ENCODE results near the gene EFCAB8. TPM values are rescaled to one million over a fixed set of nuclear protein-coding genes. Genes with fewer than 3 reads are reported as not detected.

EFCAB8 gene
- total RNA-seq, 1 donor from 2014 or later: not detected

GRCh38 chr20:32979201-32979998 is 120.7 kb downstream of the EFCAB8 start:
- intact Hi-C loops (cut with DNase I): no loop called here
- DNase-seq (ENCODE audit: low spot score): peak; percentile 67

DNA sequence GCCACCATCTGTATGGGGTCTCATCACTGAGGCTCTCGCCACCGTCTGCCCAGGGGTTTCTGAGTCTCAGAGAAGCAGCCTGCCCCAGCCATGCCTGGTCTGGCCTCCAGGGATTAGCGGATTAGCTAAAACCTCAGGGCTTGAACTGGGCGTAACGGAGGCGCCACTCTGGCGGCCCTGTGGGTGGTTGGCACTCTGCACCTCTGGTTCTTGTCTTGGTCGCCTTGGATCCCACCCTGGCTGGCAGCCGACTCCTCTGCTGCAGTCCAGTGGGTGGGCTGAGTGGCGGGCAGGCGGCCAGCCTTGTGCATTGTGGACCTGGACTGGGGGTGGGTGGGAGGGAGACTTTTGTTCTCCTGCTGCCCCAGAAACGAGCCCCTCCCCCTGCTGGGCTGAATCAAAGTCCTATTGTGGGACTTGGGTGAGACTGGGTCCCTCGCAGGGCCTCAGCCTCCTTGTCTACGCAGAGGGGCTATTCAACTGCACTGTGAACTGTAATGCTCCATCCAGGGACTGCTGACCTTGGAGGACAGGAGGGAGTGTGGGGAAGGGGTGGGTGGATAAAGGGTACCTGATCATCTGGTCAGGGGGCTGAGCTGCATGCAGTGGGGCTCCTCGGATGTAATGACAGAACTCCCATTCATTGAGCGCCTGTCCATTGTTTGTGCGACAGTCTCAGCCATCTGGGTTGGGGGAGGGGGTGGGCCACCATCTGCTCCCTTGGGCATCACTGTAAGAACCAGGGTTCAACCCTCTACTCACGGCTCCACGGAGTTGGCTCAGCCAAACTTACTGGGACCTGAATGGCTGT is 121.6 kb downstream of the EFCAB8 start:
- intact Hi-C loops (cut with DNase I): no loop called here
- peak; percentile 69 for DNase-seq (ENCODE audit: low spot score)

DNA sequence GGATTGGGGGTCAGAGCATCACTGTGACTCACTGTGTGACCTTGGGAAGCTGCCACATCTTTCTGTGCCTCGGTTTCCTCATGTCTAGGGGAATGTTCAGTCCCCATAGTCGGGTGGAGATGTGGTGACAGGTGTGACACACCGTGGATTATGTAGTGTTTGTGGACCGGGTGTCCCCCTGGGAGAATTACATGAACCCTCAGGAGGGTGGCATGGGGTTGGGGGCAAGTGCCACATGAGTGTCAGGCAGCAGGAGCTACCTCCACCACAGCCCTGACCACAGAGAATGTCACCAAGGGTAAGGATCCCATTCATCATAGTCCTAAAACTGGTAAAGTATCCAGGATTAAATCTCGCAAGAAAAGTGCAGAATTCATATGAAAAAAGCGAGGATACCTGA is 122.3 kb downstream of the EFCAB8 start:
- DNase-seq (ENCODE audit: low spot score): no peak

DNA sequence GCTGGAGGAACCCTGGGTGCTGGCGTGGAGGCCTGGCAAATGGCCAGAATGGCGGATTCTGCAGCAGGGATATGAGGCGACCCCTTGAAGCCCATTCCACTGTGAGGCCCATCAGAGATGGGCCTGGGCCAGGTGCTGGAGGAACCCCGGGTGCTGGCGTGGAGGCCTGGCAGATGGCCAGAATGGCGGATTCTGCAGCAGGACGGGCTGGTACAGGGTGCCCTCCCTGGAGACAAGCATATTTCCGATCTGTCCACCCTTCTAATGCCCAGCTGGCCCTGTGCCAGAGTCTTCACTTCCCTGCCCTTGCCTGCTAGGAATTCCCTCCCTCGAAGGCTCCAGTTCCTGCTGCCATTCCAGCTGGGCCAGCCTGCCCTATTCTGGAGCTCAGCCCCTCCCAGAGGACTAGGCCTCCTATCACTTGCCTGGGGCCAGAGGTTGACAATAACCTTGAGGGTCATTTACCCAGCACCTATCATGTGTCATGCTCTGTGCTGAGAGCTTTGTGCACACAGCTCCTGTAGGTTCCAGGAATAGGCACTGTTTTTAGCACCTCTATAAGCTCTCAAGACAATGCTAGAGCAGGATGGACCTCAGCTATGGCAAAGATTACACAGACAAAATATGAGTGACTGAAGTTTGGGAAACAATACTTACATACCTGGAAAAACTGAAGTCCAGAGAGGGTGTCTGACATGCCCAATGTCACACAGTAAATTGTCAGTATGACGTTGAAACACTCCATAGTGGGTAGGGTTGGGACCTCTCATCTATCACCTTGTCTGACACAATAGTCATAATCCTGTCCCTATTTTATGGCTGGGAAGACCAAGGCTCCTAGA is 124.1 kb downstream of the EFCAB8 start:
- intact Hi-C loops (cut with DNase I): no loop called here
- no peak for DNase-seq (ENCODE audit: low spot score)

More for the DNA sequence above, 122.3 kb downstream of the EFCAB8 start:
- intact Hi-C loops (cut with DNase I): no loop called here

DNA sequence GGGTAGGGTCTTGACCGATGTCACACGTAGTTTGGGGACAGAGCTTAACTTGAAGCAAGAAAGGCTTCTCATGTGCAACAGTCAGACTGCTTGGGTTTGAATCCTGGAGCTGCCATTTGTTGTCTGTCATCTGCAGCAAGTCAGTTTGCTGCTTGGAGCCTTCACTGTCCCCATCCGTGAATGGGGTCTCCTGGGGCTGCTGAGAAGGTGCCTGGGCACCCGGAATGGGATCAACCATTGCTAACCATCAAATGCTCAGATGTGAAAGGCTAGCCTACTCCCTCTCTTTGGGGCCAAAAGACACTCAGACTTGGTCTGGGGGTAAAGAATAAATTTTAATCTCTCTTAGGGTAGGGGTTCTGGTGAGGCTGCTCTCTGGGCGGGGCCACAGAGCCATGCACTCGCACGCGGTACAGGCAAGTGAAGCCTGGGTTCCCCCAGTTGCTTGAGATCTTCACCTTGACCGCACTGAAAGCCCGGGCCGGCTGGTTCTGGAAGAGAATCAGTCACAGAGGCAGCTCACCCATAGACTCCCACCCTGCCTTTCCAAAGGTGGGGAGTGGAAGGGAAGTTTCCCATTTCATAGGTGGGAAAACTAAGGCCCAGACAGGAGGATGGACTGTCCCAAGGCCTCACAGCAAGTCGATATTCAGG is 124.9 kb downstream of the EFCAB8 start:
- intact Hi-C loops (cut with DNase I): no loop called here

DNA sequence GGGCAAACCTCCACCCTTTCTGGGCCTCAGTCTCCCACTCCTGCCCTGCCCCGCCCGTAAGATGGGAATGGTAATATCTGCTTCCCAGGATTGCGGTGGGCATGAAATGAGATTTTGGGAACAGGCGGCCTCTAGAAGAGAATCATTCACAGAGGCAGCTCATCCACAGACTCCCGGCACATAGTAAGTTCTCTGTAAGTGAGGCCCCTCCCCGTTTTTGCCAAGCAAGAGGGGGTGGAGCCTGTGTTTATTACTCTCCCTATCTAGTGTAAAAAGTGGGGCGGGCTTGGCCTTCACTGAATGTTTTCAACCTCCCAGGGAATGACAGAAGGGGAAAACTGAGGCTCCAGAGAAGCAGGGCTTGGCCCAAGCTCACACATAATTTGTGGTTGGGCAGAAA is 125.5 kb downstream of the EFCAB8 start:
- intact Hi-C loops (cut with DNase I): no loop called here
- no peak for DNase-seq (ENCODE audit: low spot score)

More for the DNA sequence above, 124.9 kb downstream of the EFCAB8 start:
- DNase-seq (ENCODE audit: low spot score): no peak

DNA sequence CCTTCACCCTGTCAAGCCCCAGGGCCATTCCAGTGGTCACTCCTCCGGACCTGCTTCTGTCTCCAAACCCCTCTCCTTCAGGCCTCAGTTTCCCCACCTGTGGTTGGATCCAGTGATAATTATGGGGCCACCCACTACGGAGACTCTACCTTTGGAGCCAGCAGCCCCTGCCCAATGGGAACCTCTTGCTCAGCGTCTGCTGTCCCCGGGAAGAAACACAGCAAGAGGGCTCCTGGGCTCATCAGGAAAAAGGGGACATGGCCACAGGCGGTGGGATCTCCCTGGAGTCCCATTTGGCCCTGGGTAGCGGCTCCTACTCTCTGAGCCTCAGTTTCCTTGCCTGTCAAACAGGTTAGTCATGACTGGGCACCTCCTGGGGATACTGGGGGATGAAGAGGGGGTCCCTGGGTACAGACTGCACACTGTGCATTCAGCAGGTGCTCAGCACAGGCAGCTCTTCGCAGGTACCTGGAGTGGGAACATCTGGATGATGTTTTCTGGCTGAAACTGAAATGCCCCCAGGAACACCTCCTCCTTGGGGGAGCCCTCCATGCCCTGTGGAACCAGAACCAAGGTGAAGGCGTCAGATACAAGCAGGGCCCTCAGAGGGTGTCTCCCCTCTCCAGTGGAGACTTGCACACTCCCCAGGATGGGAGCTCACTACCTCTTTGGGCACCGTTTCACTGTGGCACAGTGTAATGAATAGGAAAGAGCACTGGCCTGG is 126.1 kb downstream of the EFCAB8 start:
- intact Hi-C loops (cut with DNase I): no loop called here
- no peak for DNase-seq (ENCODE audit: low spot score)

- DNase-seq (ENCODE audit: low spot score): no peak
- intact Hi-C loops (cut with DNase I): no loop called here
Observed at GRCh38 chr20:32985596-32985995, 126.9 kb downstream of the EFCAB8 start.

DNA sequence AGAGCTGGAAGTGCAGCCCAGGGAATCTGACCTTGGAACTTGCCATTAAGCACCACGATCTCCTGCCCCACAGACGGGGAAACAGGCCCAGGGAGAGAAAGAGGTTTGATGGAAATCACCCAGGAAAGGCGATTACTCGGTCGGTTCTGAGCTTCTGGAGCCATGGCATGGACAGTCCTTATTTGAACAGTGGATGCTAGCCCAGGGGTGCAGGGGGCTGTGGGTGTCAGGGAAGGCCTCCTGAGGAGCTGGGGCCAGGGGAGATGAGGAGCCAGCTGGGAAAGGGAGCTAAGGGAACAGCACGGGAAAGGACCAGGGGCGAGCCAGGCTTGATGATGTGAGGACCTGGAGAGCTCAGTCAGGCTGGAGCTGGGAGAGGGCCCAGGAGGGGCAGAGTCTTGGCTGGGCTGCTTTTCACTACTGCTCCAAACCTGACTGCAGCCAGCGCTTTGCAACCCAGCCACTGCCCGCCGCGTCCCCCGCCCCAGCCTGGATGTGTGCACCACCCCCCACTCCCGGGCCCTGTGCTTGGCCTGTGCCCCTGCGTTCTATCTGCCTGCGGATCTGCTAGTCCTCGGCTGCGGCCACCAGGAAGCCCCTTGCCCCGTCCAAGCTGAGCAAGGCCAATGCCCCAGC is 127.7 kb downstream of the EFCAB8 start:
- DNase-seq (ENCODE audit: low spot score): no peak
- intact Hi-C loops (cut with DNase I): no loop called here

GRCh38 chr20:32987044-32987825 is 128.5 kb downstream of the EFCAB8 start:
- DNase-seq (ENCODE audit: low spot score): no peak

DNA sequence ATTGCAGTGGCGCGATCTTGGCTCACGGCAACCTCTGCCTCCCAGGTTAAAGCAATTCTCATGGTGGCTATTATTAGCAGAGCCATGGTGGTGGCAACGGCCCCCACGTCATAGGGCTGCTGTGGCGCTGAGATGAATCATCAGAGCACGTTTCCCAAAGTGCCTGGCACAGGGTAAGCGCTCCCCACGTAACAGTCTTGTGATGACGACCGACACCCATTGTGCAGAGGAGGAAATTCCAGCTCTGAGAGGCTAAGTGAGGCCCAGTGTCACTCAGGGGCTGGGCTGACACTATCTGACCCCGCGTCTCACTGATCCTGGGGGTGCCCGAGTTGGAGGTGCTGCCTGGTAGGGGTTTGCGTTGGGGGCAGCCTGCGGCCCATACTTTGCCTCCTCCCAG is 129.3 kb downstream of the EFCAB8 start:
- intact Hi-C loops (cut with DNase I): no loop called here
- DNase-seq (ENCODE audit: low spot score): no peak

More at GRCh38 chr20:32987044-32987825, 128.5 kb downstream of the EFCAB8 start:
- intact Hi-C loops (cut with DNase I): no loop called here

DNA sequence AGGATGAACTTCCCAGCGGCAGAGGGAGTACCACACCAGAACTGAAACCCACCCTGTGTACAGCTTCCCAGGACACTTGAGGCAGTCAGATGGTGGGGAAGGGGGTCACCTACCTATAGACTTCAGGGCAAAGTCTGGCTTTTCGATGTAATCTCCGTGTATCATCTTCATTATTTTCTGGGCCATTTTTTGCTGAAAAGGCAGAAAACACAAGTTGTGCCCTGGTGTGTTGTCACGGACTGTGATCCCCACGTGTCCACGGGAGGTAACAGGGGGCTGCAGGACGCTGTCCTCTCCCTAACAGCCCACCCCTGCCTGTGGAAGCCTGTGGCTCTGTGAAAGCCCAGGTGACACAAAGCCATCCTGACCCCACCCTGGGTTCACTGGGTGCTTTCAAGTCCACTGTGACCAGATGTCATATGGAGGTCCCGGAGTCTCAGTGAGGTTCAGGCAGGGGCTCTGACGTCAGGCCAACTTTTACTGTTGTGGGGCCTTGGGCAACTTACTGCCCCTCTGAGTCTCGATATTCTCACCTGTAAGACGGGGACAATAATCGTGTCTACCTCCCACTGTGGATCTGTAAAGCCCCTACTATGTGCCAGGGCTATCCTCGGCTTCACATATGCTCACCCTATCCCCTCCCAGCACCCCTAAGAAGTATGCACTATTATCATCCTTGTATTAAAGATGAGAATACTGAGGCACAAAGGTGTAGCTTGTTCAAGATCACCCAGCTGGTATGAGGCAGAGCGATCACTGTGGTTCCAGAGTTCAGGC is 131.0 kb downstream of the EFCAB8 start:
- intact Hi-C loops (cut with DNase I): no loop called here
- DNase-seq (ENCODE audit: low spot score): no peak

DNA sequence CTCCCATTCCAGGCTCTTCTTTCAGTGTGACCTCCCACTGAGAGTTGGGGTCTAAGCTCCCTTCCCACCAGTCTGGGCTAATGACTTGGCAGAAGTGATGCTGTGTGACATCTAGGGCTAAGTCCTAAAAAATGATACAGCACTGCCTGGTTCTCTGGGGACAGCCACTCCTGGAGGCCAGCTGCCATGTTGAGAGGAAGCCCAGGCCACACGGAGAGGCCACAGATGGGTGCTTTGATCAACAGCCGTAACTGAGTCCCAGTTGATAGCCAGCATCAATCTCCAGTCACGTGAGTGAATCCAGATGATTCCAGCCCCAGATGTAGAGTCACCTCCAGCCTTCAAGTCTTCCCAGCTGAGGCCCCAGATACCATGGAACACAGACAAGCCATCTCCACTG is 131.7 kb downstream of the EFCAB8 start:
- intact Hi-C loops (cut with DNase I): no loop called here
- no peak for DNase-seq (ENCODE audit: low spot score)

DNA sequence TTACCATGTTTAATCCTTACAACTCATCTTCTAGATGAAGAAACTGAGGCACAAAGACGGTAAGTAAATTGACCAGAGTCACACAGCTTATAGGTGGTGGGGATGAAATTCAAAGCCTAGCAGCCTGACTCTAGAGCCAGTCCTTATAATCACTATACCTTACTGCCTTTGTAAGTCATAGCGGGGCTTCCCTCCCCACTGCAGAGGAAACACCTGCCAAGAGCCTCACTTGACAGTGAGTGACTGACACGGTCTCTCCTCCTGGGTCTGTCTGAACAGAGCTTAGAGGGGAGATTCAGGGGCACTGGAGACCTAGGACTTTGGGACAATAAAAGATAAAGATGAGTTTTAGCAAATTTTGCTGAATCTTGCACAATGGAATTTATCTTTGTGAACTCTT is 132.7 kb downstream of the EFCAB8 start:
- DNase-seq (ENCODE audit: low spot score): no peak
- intact Hi-C loops (cut with DNase I): no loop called here

DNA sequence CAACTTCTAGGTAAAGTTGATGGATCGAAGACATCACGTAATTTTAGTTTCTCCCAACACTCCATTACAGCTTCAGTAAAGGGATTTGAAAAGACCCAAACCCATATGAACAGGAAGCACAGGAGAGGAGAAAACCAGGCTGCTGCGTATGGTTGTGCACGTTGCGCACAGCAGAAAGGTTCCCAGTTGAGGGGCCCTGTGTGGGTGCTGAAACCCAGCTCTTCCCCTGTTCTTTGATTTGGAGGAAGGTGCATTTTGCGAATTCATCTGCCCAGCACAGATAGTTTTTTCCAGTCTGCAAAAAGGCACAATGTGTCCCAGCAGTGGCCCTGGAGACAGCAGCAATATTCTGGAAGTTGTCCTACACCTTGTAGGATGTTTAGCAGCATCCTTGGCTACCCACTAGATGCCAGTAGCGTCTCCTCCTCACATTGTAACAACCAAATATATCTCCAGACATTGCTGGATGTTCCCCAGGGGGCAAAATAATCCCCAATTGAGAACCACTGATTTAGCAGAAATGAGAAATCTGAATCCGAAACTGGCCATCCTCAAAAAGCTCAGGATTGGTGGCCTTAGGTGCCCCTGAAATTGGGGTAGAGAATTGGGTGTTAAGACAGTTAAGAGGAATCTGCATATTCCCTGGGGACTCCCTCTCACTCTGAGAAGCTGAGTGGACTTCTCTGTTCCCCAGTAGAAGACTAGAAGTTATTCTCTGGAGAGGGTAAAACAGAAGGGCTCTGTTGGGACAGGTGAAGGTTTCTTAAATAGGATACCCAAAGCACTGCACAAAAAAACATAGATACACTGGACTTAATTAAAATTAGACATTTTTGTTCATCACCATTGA is 133.3 kb downstream of the EFCAB8 start:
- no peak for DNase-seq (ENCODE audit: low spot score)
- intact Hi-C loops (cut with DNase I): no loop called here

GRCh38 chr20:32993496-32994050 is 134.8 kb downstream of the EFCAB8 start:
- intact Hi-C loops (cut with DNase I): no loop called here
- no peak for DNase-seq (ENCODE audit: low spot score)
